CD14-positive monocyte (primary cell): Measurements from ENCODE around the gene S100P. TPM values are rescaled to one million over a fixed set of nuclear protein-coding genes. Genes with fewer than 3 reads are reported as not detected.
"Not testable (repeated sequence)": the region's sequence is repeated elsewhere in the genome, so short reads cannot be mapped to it uniquely, and the experiment has no call there.

Experiments used
- DNase-seq, 3 donors: peaks; one replicate each; pipeline ENCODE4 v3.0.0-alpha.2; 2011 to 2022
- H2AFZ ChIP-seq: 2 replicates; pipeline ENCODE4 v1.6.0; 2012; ENCODE audit warnings: mild to moderate bottlenecking, low read depth, low read length, inconsistent platforms; ENCODE audit not compliant: insufficient read depth, poor library complexity, severe bottlenecking
- H3K27ac ChIP-seq, 2 donors: 1 replicate in 1 of 2; 2 replicates in 1 of 2; pipeline ENCODE4 v1.5.1; 2012 to 2013; ENCODE audit warnings: low read length in 2 of 2, control low read depth in 1 of 2, inconsistent platforms in 1 of 2, low read depth in 1 of 2, mild to moderate bottlenecking in 1 of 2
- H3K27me3 ChIP-seq, 2 donors: one replicate each; pipeline versions ENCODE4 v1.6.0 to v1.6.1; 2011 to 2013; ENCODE audit warnings: low read length in 2 of 2; ENCODE audit not compliant: control insufficient read depth in 2 of 2, insufficient read depth in 2 of 2
- H3K36me3 ChIP-seq, 2 donors: replicated peaks in 1 of 2; 1 replicate in 1 of 2; 2 replicates in 1 of 2; pipeline versions ENCODE4 v1.5.1 to v1.6.1; 2012 to 2013; ENCODE audit warnings: low read length in 2 of 2, control low read depth in 1 of 2, inconsistent platforms in 1 of 2, mild to moderate bottlenecking in 1 of 2; ENCODE audit not compliant: insufficient read depth in 2 of 2, control insufficient read depth in 1 of 2
- H3K4me1 ChIP-seq, 2 donors: 1 replicate in 1 of 2; 2 replicates in 1 of 2; pipeline versions ENCODE4 v1.5.1 to v1.6.1; 2012 to 2013; ENCODE audit warnings: low read length in 2 of 2, control low read depth in 1 of 2, inconsistent platforms in 1 of 2, mild to moderate bottlenecking in 1 of 2, moderate library complexity in 1 of 2; ENCODE audit not compliant: insufficient read depth in 2 of 2, control insufficient read depth in 1 of 2
- H3K4me2 ChIP-seq: replicated peaks from 2 replicates; pipeline ENCODE3; 2012; ENCODE audit warnings: low read length, moderate library complexity, mild to moderate bottlenecking; ENCODE audit not compliant: poor library complexity, severe bottlenecking; ENCODE audit errors: extremely low read depth
- H3K4me3 ChIP-seq, 3 experiments: fragments of 200-600 bp in 1 of 3; sonication (generic) in 1 of 3; replicated peaks in 1 of 3; 1 replicate in 2 of 3; 2 replicates in 1 of 3; pipeline ENCODE4 v1.5.1; 2011 to 2013; ENCODE audit warnings: low read length in 3 of 3, mild to moderate bottlenecking in 3 of 3, control low read depth in 2 of 3, low read depth in 2 of 3, inconsistent platforms in 1 of 3, moderate library complexity in 1 of 3
- H3K79me2 ChIP-seq: 2 replicates; pipeline ENCODE4 v1.6.0; 2012; ENCODE audit warnings: mild to moderate bottlenecking, control low read depth, inconsistent platforms, low read length, moderate library complexity; ENCODE audit not compliant: insufficient read depth
- H3K9ac ChIP-seq: 2 replicates; pipeline ENCODE4 v1.6.0; 2017; ENCODE audit warnings: low read length, mild to moderate bottlenecking; ENCODE audit not compliant: insufficient read depth, poor library complexity, severe bottlenecking
- H3K9me3 ChIP-seq, 2 donors: replicated peaks in 1 of 2; 1 replicate in 1 of 2; 2 replicates in 1 of 2; pipeline versions ENCODE4 v1.5.1 to v1.6.1; 2012 to 2013; ENCODE audit warnings: low read length in 2 of 2, control low read depth in 1 of 2; ENCODE audit not compliant: control insufficient read depth in 1 of 2, insufficient read depth in 1 of 2
- H4K20me1 ChIP-seq: 2 replicates; pipeline ENCODE4 v1.6.0; 2012; ENCODE audit warnings: mild to moderate bottlenecking, low read length, control low read depth, moderate library complexity; ENCODE audit not compliant: insufficient read depth
- H3K27ac Mint-ChIP-seq, 7 donors: one replicate each; pipeline ENCODE4 v1.8.0; 2020; ENCODE audit warnings: mild to moderate bottlenecking in 7 of 7, mixed read lengths in 7 of 7, moderate library complexity in 6 of 7, inconsistent platforms in 2 of 7
- H3K27me3 Mint-ChIP-seq, 3 donors: one replicate each; pipeline ENCODE4 v1.8.0; 2021 to 2022; ENCODE audit warnings: low read depth in 3 of 3, mild to moderate bottlenecking in 3 of 3, mixed read lengths in 3 of 3, moderate library complexity in 3 of 3, inconsistent platforms in 1 of 3
- H3K36me3 Mint-ChIP-seq, 2 donors: one replicate each; pipeline ENCODE4 v1.8.0; 2020; ENCODE audit warnings: mixed read lengths in 2 of 2, inconsistent platforms in 1 of 2, mild to moderate bottlenecking in 1 of 2
- H3K4me1 Mint-ChIP-seq: one replicate; pipeline ENCODE4 v1.8.0; 2020; ENCODE audit warnings: mild to moderate bottlenecking, mixed read lengths
- H3K4me3 Mint-ChIP-seq, 2 donors: one replicate each; pipeline ENCODE4 v1.8.0; 2020; ENCODE audit warnings: mild to moderate bottlenecking in 2 of 2, mixed read lengths in 2 of 2, moderate library complexity in 1 of 2
- H3K9me3 Mint-ChIP-seq, 7 donors: one replicate each; pipeline ENCODE4 v1.8.0; 2020 to 2022; ENCODE audit warnings: mixed read lengths in 7 of 7, mild to moderate bottlenecking in 6 of 7, moderate library complexity in 6 of 7, inconsistent platforms in 2 of 7
- CTCF ChIP-seq: fragments of 200-600 bp; IDR thresholded peaks from one replicate; pipeline ENCODE4 v1.8.0; 2022; ENCODE audit warnings: antibody characterized with exemption, mild to moderate bottlenecking
- WGBS: methylation state at CpG from one replicate; pipeline ENCODE4 v1.1.5; 2013; ENCODE audit warnings: missing lambda C conversion rate; ENCODE audit not compliant: insufficient coverage; 5-methylcytosine and 5-hydroxymethylcytosine counted together
- intact Hi-C, 2 donors: fragments of 100-400 bp; cut with micrococcal nuclease; formaldehyde crosslinking; loops; one replicate each; pipeline versions ENCODE4 v1.15.0 to v1.15.1; 2023
- polyA plus RNA-seq, 3 donors: library from polyadenylated mRNA; depleted of rRNA in 1 of 3; unstranded in 2 of 3; stranded (reverse) in 1 of 3; fragments of 300-500 nt in 2 of 3; fragments of >200 nt in 1 of 3; fragmentation: Illumina TruSeq in 2 of 3; gene quantifications; 1 replicate in 2 of 3; 2 replicates in 1 of 3; pipeline ENCODE4 v1.2.3, GENCODE V29; 2012 to 2021

Gene S100P
- polyA plus RNA-seq, 3 donors: 13.6 to 71.2 (median 29.3) TPM

- no peaks in the 10 kb centered on the region for H3K36me3 ChIP-seq
- no peak overlapping the region for H3K27ac ChIP-seq
- peaks cover under 1 to 7% (median 2%) of the 10 kb centered on the region in 3 donors for H3K27me3 Mint-ChIP-seq
- H3K27me3 ChIP-seq: no peaks in the 10 kb centered on the region
- no peak overlapping the region for H3K4me3 ChIP-seq
- no peak overlapping the region for H3K9ac ChIP-seq
- over 99% methylated on average over 8 of the region's 8 CpGs for WGBS
- peaks cover 0 to 3% of the 10 kb centered on the region in 2 donors for H3K36me3 Mint-ChIP-seq
- intact Hi-C loops: loop anchor here (5.0 kb wide), 3 partner anchors 143 to 358 kb away; no protein-coding TSS in a partner anchor
- no peak for DNase-seq
- no peak overlapping the region for H3K4me2 ChIP-seq
- TF ChIP-seq CTCF: no peak
- peaks cover 9% of the 10 kb centered on the region for H3K4me1 Mint-ChIP-seq
- no peaks in the 10 kb centered on the region for H3K79me2 ChIP-seq
- no peak overlapping the region for H3K4me3 Mint-ChIP-seq
- H3K9me3 Mint-ChIP-seq: peaks cover 0 to 1% (median 0%) of the 10 kb centered on the region in 7 donors
- no peak overlapping the region for H3K27ac Mint-ChIP-seq
- H4K20me1 ChIP-seq: no peaks in the 10 kb centered on the region
- H3K4me1 ChIP-seq: peaks cover 4 to 6% of the 10 kb centered on the region in 2 donors
- H3K9me3 ChIP-seq: no peaks in the 10 kb centered on the region
- no peak overlapping the region for H2AFZ ChIP-seq
Observed at GRCh38 chr4:6723851-6724250, 30.2 kb downstream of the S100P start.

GRCh38 chr4:6724421-6725111 lies 30.9 kb downstream of the S100P start:
- Mint-ChIP-seq H3K4me3 (no peak overlapping the region), H3K27me3 (peaks cover 0 to 7% (median 0%) of the 10 kb centered on the region in 3 donors), H3K36me3 (no peaks in the 10 kb centered on the region), H3K9me3 (peaks cover 0 to 1% (median 0%) of the 10 kb centered on the region in 7 donors), H3K4me1 (peaks cover 9% of the 10 kb centered on the region), H3K27ac (no peak overlapping the region)
- Histone ChIP-seq H3K9me3 (no peaks in the 10 kb centered on the region), H3K27ac (no peak overlapping the region), H3K36me3 (no peaks in the 10 kb centered on the region), H4K20me1 (no peaks in the 10 kb centered on the region), H3K79me2 (no peaks in the 10 kb centered on the region), H2AFZ (no peak overlapping the region), H3K4me2 (no peak overlapping the region), H3K4me3 (no peak overlapping the region), H3K27me3 (no peaks in the 10 kb centered on the region), H3K4me1 (peaks cover 4 to 6% of the 10 kb centered on the region in 2 donors), H3K9ac (no peak overlapping the region)
- intact Hi-C loops: loop anchor here (5.0 kb wide), 4 partner anchors 58 to 358 kb away; partner anchors contain the start of gene KIAA0232 (in 1 of the 2)
- TF ChIP-seq CTCF: no peak
- DNase-seq: no peak
- 90% methylated on average over 21 of the region's 21 CpGs for WGBS

- H3K27me3 Mint-ChIP-seq, H3K4me3 Mint-ChIP-seq, H3K79me2 ChIP-seq, H3K27ac Mint-ChIP-seq, H3K4me1 ChIP-seq, H3K27ac ChIP-seq, H3K4me1 Mint-ChIP-seq, DNase-seq, H3K4me2 ChIP-seq, H3K9ac ChIP-seq, H3K9me3 Mint-ChIP-seq, H3K36me3 Mint-ChIP-seq, H3K36me3 ChIP-seq, H2AFZ ChIP-seq, H3K27me3 ChIP-seq, H3K9me3 ChIP-seq, H3K4me3 ChIP-seq, H4K20me1 ChIP-seq: not testable (repeated sequence)
- 89% methylated on average over 8 of the region's 16 CpGs for WGBS
- intact Hi-C loops: loop anchor here in 1 of 2 donors (5.0 kb wide), 1 partner anchor 57 kb away; the partner anchor contains the start of gene KIAA0232
Observed at GRCh38 chr4:6725427-6725961, 31.8 kb downstream of the S100P start.
